WTC11 (cell line): ENCODE results near the gene KCNK3.

Experiments used
- FOXP4 ChIP-seq: sonication (generic); formaldehyde crosslinking; IDR thresholded peaks from 2 replicates; pipeline ENCODE4 v1.8.0; 2022; ENCODE audit warnings: mild to moderate bottlenecking, missing genetic modification reagents
- ZBTB21 ChIP-seq: sonication (generic); formaldehyde crosslinking; IDR thresholded peaks from 2 replicates; pipeline ENCODE4 v1.8.1; 2023; ENCODE audit warnings: mild to moderate bottlenecking, missing genetic modification reagents, borderline replicate concordance
- TF ChIP-seq, protein P1 (sequence below): fragments of 200-600 bp; IDR thresholded peaks from 2 replicates; pipeline ENCODE4 v1.8.0; 2022; ENCODE audit warnings: antibody characterized with exemption

GRCh38 chr2:26739514-26739913 is 47.0 kb downstream of the KCNK3 start:
- TF ChIP-seq, protein P1, sequence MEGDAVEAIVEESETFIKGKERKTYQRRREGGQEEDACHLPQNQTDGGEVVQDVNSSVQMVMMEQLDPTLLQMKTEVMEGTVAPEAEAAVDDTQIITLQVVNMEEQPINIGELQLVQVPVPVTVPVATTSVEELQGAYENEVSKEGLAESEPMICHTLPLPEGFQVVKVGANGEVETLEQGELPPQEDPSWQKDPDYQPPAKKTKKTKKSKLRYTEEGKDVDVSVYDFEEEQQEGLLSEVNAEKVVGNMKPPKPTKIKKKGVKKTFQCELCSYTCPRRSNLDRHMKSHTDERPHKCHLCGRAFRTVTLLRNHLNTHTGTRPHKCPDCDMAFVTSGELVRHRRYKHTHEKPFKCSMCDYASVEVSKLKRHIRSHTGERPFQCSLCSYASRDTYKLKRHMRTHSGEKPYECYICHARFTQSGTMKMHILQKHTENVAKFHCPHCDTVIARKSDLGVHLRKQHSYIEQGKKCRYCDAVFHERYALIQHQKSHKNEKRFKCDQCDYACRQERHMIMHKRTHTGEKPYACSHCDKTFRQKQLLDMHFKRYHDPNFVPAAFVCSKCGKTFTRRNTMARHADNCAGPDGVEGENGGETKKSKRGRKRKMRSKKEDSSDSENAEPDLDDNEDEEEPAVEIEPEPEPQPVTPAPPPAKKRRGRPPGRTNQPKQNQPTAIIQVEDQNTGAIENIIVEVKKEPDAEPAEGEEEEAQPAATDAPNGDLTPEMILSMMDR, result no peak
- no peak for TF ChIP-seq FOXP4
- no peak for TF ChIP-seq ZBTB21
